HFF-Myc (cell line): ENCODE data around the gene DDX41.

Experiments
- DNase-seq: peaks from one replicate; pipeline ENCODE4 v3.0.0-alpha.2; 2011; ENCODE audit warnings: low read depth; ENCODE audit errors: extremely low read depth
- H3K4me3 ChIP-seq: replicated peaks from 2 replicates; pipeline ENCODE4 v1.5.1; 2011; ENCODE audit warnings: low read depth, mild to moderate bottlenecking, control low read depth, low read length
- CTCF ChIP-seq: IDR thresholded peaks from 2 replicates; pipeline ENCODE4 v1.5.1; 2012; ENCODE audit warnings: mild to moderate bottlenecking, low read depth, low read length, control low read depth; ENCODE audit errors: missing control alignments

Gene DDX41

GRCh38 chr5:177514541-177514940 lies 2.2 kb downstream of the DDX41 start:
- no peak for TF ChIP-seq CTCF
- no peak overlapping the region for H3K4me3 ChIP-seq

GRCh38 chr5:177513500-177513899 lies 3.3 kb downstream of the DDX41 start:
- DNase-seq: no peak
- no peak overlapping the region for H3K4me3 ChIP-seq
- no peak for TF ChIP-seq CTCF

More at GRCh38 chr5:177514541-177514940, 2.2 kb downstream of the DDX41 start:
- no peak for DNase-seq

GRCh38 chr5:177512736-177513380 lies 3.9 kb downstream of the DDX41 start:
- no peak for TF ChIP-seq CTCF
- no peak overlapping the region for H3K4me3 ChIP-seq
- DNase-seq: no peak

GRCh38 chr5:177511796-177512675 lies 4.7 kb downstream of the DDX41 start:
- no peak for TF ChIP-seq CTCF
- H3K4me3 ChIP-seq: no peak overlapping the region
- DNase-seq: no peak

GRCh38 chr5:177511181-177511580 lies 5.6 kb downstream of the DDX41 start:
- no peak for TF ChIP-seq CTCF
- no peak overlapping the region for H3K4me3 ChIP-seq

GRCh38 chr5:177510567-177511053 lies 6.2 kb downstream of the DDX41 start:
- H3K4me3 ChIP-seq: no peak overlapping the region
- TF ChIP-seq CTCF: no peak
- no peak for DNase-seq

More at GRCh38 chr5:177511181-177511580, 5.6 kb downstream of the DDX41 start:
- DNase-seq: no peak
